HL-60 (cell line): ENCODE data around the gene IGFBP2.

Experiments used
- GABPA ChIP-seq: IDR thresholded peaks from 2 replicates; pipeline ENCODE4 v1.6.1; 2012; ENCODE audit warnings: low read depth
- SPI1 ChIP-seq: IDR thresholded peaks from 2 replicates; pipeline ENCODE4 v1.6.1; 2012; ENCODE audit warnings: low read depth, mild to moderate bottlenecking, borderline replicate concordance
- TF ChIP-seq, protein P1 (sequence below): IDR thresholded peaks from one replicate; pipeline ENCODE4 v1.5.1; 2011; ENCODE audit warnings: low read length, control low read depth, inconsistent platforms; ENCODE audit not compliant: insufficient read depth
- TF ChIP-seq, protein P2 (sequence below): IDR thresholded peaks from 2 replicates; pipeline ENCODE4 v1.6.1; 2012; ENCODE audit warnings: low read depth; ENCODE audit not compliant: insufficient replicate concordance

DNA sequence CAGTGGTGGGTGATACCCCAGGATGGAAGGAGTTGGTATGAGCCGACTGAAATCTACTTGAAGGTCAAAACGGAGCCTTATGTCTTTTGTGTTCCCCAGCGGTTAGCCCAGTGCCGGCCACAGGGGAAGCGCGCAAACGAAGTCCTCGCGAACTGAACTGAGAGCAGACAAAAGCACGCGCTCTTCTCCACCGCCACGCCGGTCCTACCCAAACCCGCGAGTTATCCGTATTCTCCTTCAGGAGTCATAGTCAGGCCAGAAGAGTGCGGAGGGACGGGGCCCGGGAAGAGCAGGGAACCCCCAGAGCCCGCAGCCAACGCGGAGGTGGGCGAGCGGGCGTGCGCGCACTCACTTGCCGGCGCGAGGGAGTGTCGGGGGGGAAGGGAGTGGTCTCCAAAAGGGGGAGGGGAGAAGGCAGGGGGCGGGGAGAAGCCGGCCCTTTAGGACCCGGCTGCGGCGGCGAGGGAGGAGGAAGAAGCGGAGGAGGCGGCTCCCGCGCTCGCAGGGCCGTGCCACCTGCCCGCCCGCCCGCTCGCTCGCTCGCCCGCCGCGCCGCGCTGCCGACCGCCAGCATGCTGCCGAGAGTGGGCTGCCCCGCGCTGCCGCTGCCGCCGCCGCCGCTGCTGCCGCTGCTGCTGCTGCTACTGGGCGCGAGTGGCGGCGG lies at the start of gene IGFBP2:
- TF ChIP-seq, protein P1, sequence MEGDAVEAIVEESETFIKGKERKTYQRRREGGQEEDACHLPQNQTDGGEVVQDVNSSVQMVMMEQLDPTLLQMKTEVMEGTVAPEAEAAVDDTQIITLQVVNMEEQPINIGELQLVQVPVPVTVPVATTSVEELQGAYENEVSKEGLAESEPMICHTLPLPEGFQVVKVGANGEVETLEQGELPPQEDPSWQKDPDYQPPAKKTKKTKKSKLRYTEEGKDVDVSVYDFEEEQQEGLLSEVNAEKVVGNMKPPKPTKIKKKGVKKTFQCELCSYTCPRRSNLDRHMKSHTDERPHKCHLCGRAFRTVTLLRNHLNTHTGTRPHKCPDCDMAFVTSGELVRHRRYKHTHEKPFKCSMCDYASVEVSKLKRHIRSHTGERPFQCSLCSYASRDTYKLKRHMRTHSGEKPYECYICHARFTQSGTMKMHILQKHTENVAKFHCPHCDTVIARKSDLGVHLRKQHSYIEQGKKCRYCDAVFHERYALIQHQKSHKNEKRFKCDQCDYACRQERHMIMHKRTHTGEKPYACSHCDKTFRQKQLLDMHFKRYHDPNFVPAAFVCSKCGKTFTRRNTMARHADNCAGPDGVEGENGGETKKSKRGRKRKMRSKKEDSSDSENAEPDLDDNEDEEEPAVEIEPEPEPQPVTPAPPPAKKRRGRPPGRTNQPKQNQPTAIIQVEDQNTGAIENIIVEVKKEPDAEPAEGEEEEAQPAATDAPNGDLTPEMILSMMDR, result no peak
- TF ChIP-seq, protein P2, sequence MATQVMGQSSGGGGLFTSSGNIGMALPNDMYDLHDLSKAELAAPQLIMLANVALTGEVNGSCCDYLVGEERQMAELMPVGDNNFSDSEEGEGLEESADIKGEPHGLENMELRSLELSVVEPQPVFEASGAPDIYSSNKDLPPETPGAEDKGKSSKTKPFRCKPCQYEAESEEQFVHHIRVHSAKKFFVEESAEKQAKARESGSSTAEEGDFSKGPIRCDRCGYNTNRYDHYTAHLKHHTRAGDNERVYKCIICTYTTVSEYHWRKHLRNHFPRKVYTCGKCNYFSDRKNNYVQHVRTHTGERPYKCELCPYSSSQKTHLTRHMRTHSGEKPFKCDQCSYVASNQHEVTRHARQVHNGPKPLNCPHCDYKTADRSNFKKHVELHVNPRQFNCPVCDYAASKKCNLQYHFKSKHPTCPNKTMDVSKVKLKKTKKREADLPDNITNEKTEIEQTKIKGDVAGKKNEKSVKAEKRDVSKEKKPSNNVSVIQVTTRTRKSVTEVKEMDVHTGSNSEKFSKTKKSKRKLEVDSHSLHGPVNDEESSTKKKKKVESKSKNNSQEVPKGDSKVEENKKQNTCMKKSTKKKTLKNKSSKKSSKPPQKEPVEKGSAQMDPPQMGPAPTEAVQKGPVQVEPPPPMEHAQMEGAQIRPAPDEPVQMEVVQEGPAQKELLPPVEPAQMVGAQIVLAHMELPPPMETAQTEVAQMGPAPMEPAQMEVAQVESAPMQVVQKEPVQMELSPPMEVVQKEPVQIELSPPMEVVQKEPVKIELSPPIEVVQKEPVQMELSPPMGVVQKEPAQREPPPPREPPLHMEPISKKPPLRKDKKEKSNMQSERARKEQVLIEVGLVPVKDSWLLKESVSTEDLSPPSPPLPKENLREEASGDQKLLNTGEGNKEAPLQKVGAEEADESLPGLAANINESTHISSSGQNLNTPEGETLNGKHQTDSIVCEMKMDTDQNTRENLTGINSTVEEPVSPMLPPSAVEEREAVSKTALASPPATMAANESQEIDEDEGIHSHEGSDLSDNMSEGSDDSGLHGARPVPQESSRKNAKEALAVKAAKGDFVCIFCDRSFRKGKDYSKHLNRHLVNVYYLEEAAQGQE, result no peak
- TF ChIP-seq SPI1 (no peak), GABPA (no peak)
